CD4-positive, alpha-beta T cell treated with Interleukin-15 for 4 hours (primary cell): ENCODE measurements around the gene WIPI1.
"Not testable (repeated sequence)": the region's sequence is repeated elsewhere in the genome, so short reads cannot be mapped to it uniquely, and the experiment has no call there.

Experiments used
- DNase-seq: peaks from one replicate; pipeline ENCODE4 v3.0.0-alpha.2; 2020; ENCODE audit warnings: low spot score

Gene WIPI1

GRCh38 chr17:68384471-68384870 lies 72.8 kb downstream of the WIPI1 start:
- DNase-seq = no peak

DNA sequence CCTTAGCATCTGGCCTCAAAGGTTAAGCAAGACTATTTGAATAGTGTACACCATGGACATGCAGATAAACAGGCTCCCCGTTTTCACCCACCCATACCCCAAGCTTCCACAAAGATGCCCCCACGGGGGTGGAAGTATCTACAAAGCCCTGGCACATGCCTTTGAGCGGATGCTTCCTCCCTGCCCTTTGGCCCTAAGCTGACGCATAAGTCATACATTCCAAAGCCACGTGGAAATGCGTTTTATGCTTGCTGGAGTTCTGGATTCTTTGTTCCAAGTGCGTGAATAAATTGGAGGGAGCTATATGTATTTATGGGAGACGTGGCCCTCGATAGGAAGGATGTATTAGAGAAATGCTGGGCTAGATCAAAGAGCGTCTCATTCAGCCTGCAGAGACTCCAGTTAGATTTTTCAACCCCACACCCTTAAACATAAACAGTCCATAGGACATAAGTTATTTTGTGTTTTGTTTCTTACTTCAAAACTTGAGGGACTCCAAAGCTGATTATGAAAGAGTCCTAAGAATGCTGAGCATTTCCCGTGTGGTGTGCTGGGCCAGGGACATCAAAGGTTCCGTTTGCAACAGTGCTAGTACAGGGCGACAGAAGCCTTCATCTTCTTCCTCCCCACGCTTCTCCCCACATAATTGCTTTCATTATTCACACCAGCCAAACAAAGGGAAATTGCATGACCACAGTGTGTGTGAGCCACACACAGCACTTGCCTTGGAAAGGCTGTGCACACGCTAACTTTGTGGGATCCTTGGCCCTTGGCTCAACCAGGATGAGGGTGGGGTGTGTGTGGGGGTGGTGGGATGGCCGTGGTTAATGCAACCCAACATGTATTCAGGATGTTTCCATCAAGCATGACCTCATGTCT lies 73.6 kb downstream of the WIPI1 start:
- peak; percentile 27 for DNase-seq

DNA sequence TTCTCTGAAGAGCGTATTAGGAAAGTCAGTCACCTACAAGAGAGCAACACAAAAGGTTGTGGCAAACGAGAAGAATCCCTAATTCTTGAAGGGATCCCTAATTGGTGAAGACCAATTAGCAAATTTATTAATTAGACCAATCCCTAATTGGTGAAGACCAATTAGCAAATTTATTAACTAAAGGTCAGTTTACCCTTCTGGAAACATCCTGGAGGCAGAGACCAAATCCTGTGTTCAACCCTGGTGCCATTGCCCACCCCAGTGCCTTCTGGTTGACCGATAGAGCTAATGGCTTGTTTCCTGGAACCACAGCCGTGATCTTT lies 74.2 kb downstream of the WIPI1 start:
- no peak for DNase-seq

- DNase-seq = no peak
These were observed 74.7 kb downstream of the WIPI1 start for GRCh38 chr17:68382582-68383085.

DNA sequence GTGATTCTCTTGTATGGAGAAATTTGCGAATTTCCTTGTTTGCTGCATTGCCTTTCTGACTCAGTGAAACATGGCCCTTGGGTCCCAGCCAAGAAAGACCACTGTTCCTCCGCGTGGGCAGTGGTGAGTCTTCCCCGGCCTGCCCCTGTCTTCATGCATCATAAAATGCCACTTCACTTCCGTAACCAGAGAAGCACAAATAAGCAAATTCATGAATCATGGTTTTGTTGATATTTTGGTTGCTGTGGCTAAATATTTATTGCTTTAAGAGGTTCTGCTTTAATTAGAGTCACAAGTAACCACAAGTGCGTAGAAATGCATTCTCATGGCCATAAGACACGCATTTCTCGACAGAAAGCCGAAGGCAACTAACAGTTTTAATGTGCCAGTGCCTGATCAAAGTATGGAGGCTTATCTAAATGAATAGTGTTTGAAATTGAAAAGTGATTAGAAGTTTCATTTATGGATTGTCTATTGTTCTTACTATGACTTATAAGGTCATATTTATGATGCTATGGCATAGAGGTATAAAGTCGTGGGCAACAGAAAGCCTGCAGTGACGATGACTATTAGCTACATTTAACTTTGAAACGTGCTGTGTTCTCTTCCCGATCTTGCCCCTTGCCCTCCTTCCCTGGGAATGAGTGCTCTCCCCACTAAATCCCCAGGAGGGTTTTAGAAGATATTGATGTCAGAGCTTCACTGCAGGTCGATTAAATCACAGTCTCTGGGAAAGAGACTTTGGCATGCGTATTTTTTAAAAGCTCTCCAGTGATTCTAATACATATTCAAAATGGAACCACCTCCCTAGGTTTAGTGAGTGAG lies 76.0 kb downstream of the WIPI1 start:
- no peak for DNase-seq

DNA sequence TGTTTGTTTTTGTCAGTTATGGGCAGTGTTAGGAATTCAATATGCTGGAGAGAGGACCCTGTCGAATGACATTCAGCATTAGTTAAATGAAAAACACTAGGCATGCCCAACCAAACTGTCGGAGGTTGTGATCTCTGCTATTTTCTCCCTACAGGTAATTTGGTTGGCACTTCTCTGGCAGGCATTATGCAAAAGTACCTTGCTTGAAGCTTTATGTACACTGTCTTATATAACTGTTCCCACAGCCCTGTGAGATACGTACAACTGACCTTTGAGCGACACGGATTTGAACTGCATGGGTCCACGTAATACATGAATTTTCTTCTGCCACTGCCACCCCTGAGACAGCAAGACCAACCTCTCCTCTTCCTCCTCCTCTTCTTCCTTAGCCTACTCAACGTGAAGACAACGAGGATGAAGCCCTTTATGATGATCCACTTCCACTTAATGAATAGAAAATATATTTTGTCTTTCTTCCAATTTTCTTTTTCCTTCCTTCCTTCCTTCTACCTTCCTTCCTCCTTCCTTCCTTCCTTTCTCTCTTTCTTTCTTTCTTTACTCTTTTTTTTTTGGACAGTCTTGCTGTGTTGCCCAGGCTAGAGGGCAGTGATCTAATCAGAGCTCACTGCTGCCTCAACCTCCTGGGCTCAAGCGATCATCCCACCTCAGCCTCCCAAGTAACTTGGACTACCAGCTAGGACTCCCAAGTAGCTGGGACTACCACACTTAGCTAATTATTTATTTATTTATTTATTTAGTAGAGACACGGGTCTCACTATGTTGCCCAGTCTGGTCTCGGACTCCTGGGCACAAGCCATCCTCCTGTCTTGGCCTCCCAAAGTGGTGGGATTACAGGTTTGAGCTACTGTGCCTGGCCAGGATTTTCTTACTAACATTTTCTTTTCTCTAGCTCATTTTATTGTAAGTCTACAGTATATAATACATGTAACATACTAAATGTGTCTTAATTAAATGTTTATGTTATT lies 77.3 kb downstream of the WIPI1 start:
- DNase-seq = no peak

GRCh38 chr17:68379177-68379510 lies 78.2 kb downstream of the WIPI1 start:
- DNase-seq = no peak

DNA sequence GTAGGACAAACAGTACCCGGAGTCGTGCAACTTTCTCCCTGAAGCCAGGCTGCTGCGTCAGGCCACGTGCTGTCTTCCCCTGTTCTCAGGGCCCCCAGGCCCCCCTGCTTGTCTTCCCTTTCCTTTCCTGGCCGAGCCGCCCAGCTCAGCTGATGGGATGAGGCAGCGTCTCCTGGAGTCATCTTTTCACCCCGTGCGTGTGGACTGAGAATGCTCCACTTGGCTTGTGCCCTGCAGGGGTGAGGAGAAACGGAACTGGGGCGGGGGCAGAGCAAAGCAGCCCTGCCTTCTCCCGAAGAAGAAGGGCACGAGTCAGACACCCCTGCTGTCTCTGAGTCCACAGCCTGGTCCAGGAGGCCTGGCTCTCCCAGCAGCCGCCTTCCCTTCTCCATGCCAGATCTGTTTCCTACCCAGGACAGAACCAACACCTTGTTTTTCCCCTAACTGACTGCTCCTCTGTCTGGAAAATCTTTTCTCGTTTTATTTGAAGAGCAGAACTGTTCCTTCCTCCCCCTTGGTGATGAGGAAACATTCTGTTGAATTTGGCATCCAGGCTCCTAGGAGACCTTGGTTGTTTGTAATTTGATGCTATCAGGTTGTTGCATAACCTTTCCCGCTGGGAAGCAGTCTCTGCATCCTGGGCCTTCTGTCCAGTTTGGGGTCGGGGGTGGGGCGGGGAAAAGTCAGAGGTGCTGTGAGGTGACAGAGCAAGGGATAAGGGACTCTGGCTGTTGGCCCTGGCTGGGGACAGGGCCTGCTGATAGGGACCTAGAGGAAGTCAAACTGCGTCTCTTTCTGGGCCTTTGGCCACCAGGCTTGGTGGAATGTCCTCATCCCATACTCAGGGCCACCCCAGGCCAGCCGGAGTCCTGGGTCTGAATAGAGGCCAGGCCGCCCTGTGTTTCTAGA lies 78.8 kb downstream of the WIPI1 start:
- no peak for DNase-seq

DNA sequence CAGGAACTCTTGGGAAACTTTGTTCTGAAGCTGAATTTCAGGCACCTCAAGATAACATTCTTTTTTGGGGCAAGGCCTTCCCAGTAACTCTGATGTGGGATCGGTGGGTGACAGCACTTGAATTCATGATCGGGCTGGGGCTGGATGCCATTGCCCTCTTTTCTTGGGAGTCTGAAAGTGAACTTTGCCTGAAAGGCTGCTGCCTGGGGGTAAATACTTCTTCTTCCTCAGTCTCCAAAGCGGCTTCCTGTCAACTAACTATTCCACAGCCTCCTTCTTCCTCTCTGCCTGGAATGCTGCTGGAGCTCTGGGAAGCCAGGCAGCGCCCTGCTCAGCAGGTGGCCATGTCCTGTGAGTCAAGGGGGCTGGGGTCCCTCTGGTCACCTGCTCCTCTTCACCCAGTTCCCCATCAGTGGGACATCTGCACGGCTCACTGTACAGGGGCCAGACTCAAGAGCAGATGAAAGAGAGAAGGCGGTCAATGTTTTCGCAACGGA lies 79.5 kb downstream of the WIPI1 start:
- no peak for DNase-seq

- not testable (repeated sequence) for DNase-seq
These were observed 81.1 kb downstream of the WIPI1 start for GRCh38 chr17:68376178-68376577.

- no peak for DNase-seq
These were observed 81.7 kb downstream of the WIPI1 start for GRCh38 chr17:68375566-68375965.
